Epithelial cell of prostate (primary cell): Measurements from ENCODE around the gene TYW1.
"Not testable (repeated sequence)": the region's sequence is repeated elsewhere in the genome, so short reads cannot be mapped to it uniquely, and the experiment has no call there.

Experiments used
- DNase-seq: peaks from one replicate; pipeline ENCODE4 v3.0.0-alpha.2; 2011; ENCODE audit warnings: low read depth, low spot score
- H3K27ac ChIP-seq: fragments of 450-650 bp; 2 replicates; pipeline ENCODE4 v1.5.1; 2017; ENCODE audit warnings: mild to moderate bottlenecking

Gene TYW1

GRCh38 chr7:66996444-66997191 lies at the start of gene TYW1:
TSS of gene TYW1 (plus strand) at chr7:66996833. CDS start at chr7:66996979, 146 bp downstream.
- DNase-seq, result peak; percentile 88

GRCh38 chr7:66948480-66949109 lies 48.0 kb upstream of the TYW1 start:
- no peak for DNase-seq
- H3K27ac ChIP-seq, result no peak overlapping the region

More at GRCh38 chr7:66996444-66997191, at the start of gene TYW1:
- peak within 1 kb of the TSS; percentile 96 for H3K27ac ChIP-seq

- no peak overlapping the region for H3K27ac ChIP-seq
Measured at GRCh38 chr7:66950311-66950710, 46.3 kb upstream of the TYW1 start.

GRCh38 chr7:66950763-66951162 lies 45.9 kb upstream of the TYW1 start:
- no peak for DNase-seq
- peak overlapping the region; percentile 79 for H3K27ac ChIP-seq

More at GRCh38 chr7:66950311-66950710, 46.3 kb upstream of the TYW1 start:
- DNase-seq, result no peak

- peak overlapping the region; percentile 79 for H3K27ac ChIP-seq
- DNase-seq, result peak; percentile 20
Measured at GRCh38 chr7:66952343-66953043, 44.1 kb upstream of the TYW1 start.

- H3K27ac ChIP-seq, result peak overlapping the region; percentile 79
- no peak for DNase-seq
Measured at GRCh38 chr7:66953044-66953427, 43.6 kb upstream of the TYW1 start.

GRCh38 chr7:66957595-66958290 lies 38.9 kb upstream of the TYW1 start:
- DNase-seq, result no peak
- no peak overlapping the region for H3K27ac ChIP-seq

GRCh38 chr7:66958538-66959350 lies 37.9 kb upstream of the TYW1 start:
- no peak for DNase-seq
- no peak overlapping the region for H3K27ac ChIP-seq

- no peak overlapping the region for H3K27ac ChIP-seq
- DNase-seq, result no peak
Measured at GRCh38 chr7:66960192-66960591, 36.4 kb upstream of the TYW1 start.

- no peak overlapping the region for H3K27ac ChIP-seq
- no peak for DNase-seq
Measured at GRCh38 chr7:66961096-66961495, 35.5 kb upstream of the TYW1 start.

- no peak overlapping the region for H3K27ac ChIP-seq
- DNase-seq, result no peak
Measured at GRCh38 chr7:66964411-66964810, 32.2 kb upstream of the TYW1 start.

GRCh38 chr7:66967029-66967428 lies 29.6 kb upstream of the TYW1 start:
- no peak for DNase-seq
- H3K27ac ChIP-seq, result no peak overlapping the region

- H3K27ac ChIP-seq, DNase-seq: not testable (repeated sequence)
Measured at GRCh38 chr7:66969001-66969400, 27.6 kb upstream of the TYW1 start.

- no peak for DNase-seq
- H3K27ac ChIP-seq, result no peak overlapping the region
Measured at GRCh38 chr7:66970310-66970709, 26.3 kb upstream of the TYW1 start.

- H3K27ac ChIP-seq, result no peak overlapping the region
- DNase-seq, result no peak
Measured at GRCh38 chr7:66974986-66975590, 21.5 kb upstream of the TYW1 start.

GRCh38 chr7:66978312-66978711 lies 18.3 kb upstream of the TYW1 start:
- not testable (repeated sequence) for DNase-seq, H3K27ac ChIP-seq

GRCh38 chr7:66979013-66979412 lies 17.6 kb upstream of the TYW1 start:
- DNase-seq, H3K27ac ChIP-seq: not testable (repeated sequence)

- H3K27ac ChIP-seq, DNase-seq: not testable (repeated sequence)
Measured at GRCh38 chr7:66980336-66980735, 16.3 kb upstream of the TYW1 start.

GRCh38 chr7:66989552-66989951 lies 7.1 kb upstream of the TYW1 start:
- not testable (repeated sequence) for H3K27ac ChIP-seq, DNase-seq
